OCI-M1 (cell line): Measurements from ENCODE around the gene NR2C2AP.
"Not testable (repeated sequence)": the region's sequence is repeated elsewhere in the genome, so short reads cannot be mapped to it uniquely, and the experiment has no call there.

Experiments
- DNase-seq: peaks from one replicate; lab custom pipeline; 2025; lab: John Stamatoyannopoulos, UW

The NR2C2AP gene

GRCh38 chr19:19181488-19181998 lies 21.7 kb downstream of the NR2C2AP start:
- no peak for DNase-seq

- peak; percentile 82 for DNase-seq
Measured at GRCh38 chr19:19179548-19180441, 23.4 kb downstream of the NR2C2AP start.

GRCh38 chr19:19176950-19177349 lies 26.3 kb downstream of the NR2C2AP start:
- DNase-seq = no peak

- not testable (repeated sequence) for DNase-seq
Measured at GRCh38 chr19:19173243-19173642, 30.0 kb downstream of the NR2C2AP start.

GRCh38 chr19:19171821-19172532 lies 31.2 kb downstream of the NR2C2AP start:
- peak; percentile 32 for DNase-seq

GRCh38 chr19:19170873-19171672 lies 32.1 kb downstream of the NR2C2AP start:
- DNase-seq = no peak

GRCh38 chr19:19170053-19170872 lies 33.0 kb downstream of the NR2C2AP start, which contains the start of gene MEF2B:
TSS of gene MEF2B (minus strand) at chr19:19170263. CDS start at chr19:19150735, 19,528 bp downstream.
- no peak for DNase-seq

- DNase-seq = no peak
Measured at GRCh38 chr19:19169236-19170052, 33.8 kb downstream of the NR2C2AP start.

- no peak for DNase-seq
Measured at GRCh38 chr19:19167612-19168011, 35.6 kb downstream of the NR2C2AP start.

- DNase-seq = no peak
Measured at GRCh38 chr19:19165396-19165795, 37.8 kb downstream of the NR2C2AP start.

GRCh38 chr19:19162495-19162894 lies 40.7 kb downstream of the NR2C2AP start:
- no peak for DNase-seq

GRCh38 chr19:19160461-19161035 lies 42.7 kb downstream of the NR2C2AP start:
- DNase-seq = no peak

- DNase-seq = no peak
Measured at GRCh38 chr19:19159534-19159933, 43.7 kb downstream of the NR2C2AP start.

GRCh38 chr19:19157808-19158207 lies 45.4 kb downstream of the NR2C2AP start:
- no peak for DNase-seq

GRCh38 chr19:19155495-19156219 lies 47.6 kb downstream of the NR2C2AP start:
- DNase-seq = no peak

- no peak for DNase-seq
Measured at GRCh38 chr19:19154768-19155494, 48.3 kb downstream of the NR2C2AP start.

- no peak for DNase-seq
Measured at GRCh38 chr19:19152668-19153384, 50.4 kb downstream of the NR2C2AP start.

- DNase-seq = no peak
Measured at GRCh38 chr19:19151418-19151817, 51.8 kb downstream of the NR2C2AP start.
